Liver (tissue), 3 donors: Measurements from ENCODE around the gene CFAP69.

ENCODE experiments used
- SP1 ChIP-seq: IDR thresholded peaks from 2 replicates; pipeline ENCODE4 v1.6.1; 2018; ENCODE audit warnings: antibody characterized with exemption, mild to moderate bottlenecking
- TF ChIP-seq, protein P1 (sequence below): fragments of 150-350 bp; IDR thresholded peaks from 2 replicates; pipeline ENCODE4 v1.5.1; 2017; ENCODE audit warnings: improper control_type of control experiment, low read depth, low read length; ENCODE audit not compliant: missing input control
- donor health status: healthy.
- donor health status: healthy.

DNA sequence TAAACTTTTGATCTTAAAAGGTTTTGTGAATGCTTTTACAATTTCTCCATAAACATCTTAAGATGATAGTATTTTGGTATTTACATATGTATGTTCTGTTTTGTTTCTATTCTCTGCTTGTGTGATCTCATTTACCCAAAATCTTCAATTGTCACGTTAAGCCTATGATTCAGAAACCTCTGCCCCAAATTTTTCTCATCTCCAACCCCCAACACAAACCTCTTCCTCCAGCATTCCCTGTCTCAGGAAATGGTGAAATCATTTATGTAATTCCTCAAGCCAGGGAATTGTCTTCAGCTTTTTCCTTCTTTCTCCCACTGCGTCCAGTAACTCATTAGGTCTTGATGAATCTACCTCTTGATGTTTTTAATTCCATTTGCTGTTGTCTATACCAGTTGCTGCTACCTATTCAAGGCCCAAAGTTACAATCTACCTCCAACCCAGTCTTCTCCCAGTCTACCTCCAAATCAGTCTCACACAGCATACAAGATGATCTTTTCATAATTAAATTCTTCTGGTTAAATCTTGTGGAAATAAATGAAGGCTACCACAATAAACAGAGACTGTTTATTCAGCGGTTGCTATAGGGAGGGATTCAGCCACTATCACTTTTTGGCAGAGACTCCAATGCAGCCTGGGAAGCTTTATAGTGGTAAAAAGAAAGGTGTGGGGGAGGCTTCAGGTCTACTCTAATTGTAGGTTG lies 5.8 kb downstream of the CFAP69 start:
- TF ChIP-seq, protein P1, sequence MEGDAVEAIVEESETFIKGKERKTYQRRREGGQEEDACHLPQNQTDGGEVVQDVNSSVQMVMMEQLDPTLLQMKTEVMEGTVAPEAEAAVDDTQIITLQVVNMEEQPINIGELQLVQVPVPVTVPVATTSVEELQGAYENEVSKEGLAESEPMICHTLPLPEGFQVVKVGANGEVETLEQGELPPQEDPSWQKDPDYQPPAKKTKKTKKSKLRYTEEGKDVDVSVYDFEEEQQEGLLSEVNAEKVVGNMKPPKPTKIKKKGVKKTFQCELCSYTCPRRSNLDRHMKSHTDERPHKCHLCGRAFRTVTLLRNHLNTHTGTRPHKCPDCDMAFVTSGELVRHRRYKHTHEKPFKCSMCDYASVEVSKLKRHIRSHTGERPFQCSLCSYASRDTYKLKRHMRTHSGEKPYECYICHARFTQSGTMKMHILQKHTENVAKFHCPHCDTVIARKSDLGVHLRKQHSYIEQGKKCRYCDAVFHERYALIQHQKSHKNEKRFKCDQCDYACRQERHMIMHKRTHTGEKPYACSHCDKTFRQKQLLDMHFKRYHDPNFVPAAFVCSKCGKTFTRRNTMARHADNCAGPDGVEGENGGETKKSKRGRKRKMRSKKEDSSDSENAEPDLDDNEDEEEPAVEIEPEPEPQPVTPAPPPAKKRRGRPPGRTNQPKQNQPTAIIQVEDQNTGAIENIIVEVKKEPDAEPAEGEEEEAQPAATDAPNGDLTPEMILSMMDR: no peak
- no peak for TF ChIP-seq SP1
